ENCODE measurements around the gene BNC2. TPM values are rescaled to one million over a fixed set of nuclear protein-coding genes. Genes with fewer than 3 reads are reported as not detected.

The BNC2 gene
- total and polyA plus RNA-seq, 2 of the 13 experiments (the other 11 are each of a cell fraction or from before 2014, with no cell fraction given): not detected

- TF ChIP-seq ZNF451 (CRISPR knock-in tag; IDR thresholded peaks at IDR 0.05): no peak
- no peak for TF ChIP-seq FOXP1 (IDR thresholded peaks at IDR 0.05)
- TF ChIP-seq FOXP1 (CRISPR knock-in tag; IDR thresholded peaks at IDR 0.05): no peak
- TF ChIP-seq TBX2 (CRISPR knock-in tag; IDR thresholded peaks at IDR 0.05; ENCODE audit: borderline replicate concordance): no peak
- no peak for TF ChIP-seq IKZF5 (CRISPR knock-in tag; IDR thresholded peaks at IDR 0.05)
- TF ChIP-seq RFXAP (CRISPR knock-in tag; IDR thresholded peaks at IDR 0.05; ENCODE audit: borderline replicate concordance): no peak
These were observed 126.1 kb downstream of the BNC2 start (continued) for GRCh38 chr9:16744394-16744793.

- Histone ChIP-seq H3K27ac (ENCODE audit: extremely low read length, insufficient read depth, low read length) (no peak overlapping the region), H3K9me3 (ENCODE audit: low read length) (no peaks in the 10 kb centered on the region), H3K4me3 (replicated peaks in 1 of 3; ENCODE audit: insufficient read depth in 1 of 3, low read depth in 2 of 3, low read length in 3 of 3) (no peak overlapping the region), H4K20me1 (ENCODE audit: insufficient read depth, low read length) (no peaks in the 10 kb centered on the region), H3K36me3 (replicated peaks in 1 of 2; ENCODE audit: control insufficient read depth in 1 of 2, insufficient read depth in 2 of 2, low read length in 2 of 2) (no peaks in the 10 kb centered on the region), H3K4me1 (ENCODE audit: insufficient read depth, low read length) (no peaks in the 10 kb centered on the region), H3K4me2 (ENCODE audit: low read depth, low read length) (no peak overlapping the region), H3K27me3 (ENCODE audit: control insufficient read depth in 1 of 2, insufficient read depth in 2 of 2, low read length in 2 of 2) (no peaks in the 10 kb centered on the region), H3K9ac (ENCODE audit: insufficient read depth, low read depth, low read length) (no peak overlapping the region), H3K79me2 (ENCODE audit: insufficient read depth, low read length) (no peaks in the 10 kb centered on the region), H2AFZ (ENCODE audit: low read length) (no peak overlapping the region)
- no peak for DNase-seq (ENCODE audit: low spot score)
- TF ChIP-seq BHLHE40 (IDR thresholded peaks at IDR 0.05; ENCODE audit: low read length): no peak
- no peak for TF ChIP-seq SNRNP70 (IDR thresholded peaks at IDR 0.05; ENCODE audit: low read depth, low read length)
- no peak for TF ChIP-seq HNRNPL (IDR thresholded peaks at IDR 0.05; ENCODE audit: low read depth, low read length)
- TF ChIP-seq BCL6 (CRISPR knock-in tag; IDR thresholded peaks at IDR 0.05): no peak
- TF ChIP-seq ZFY (CRISPR knock-in tag; IDR thresholded peaks at IDR 0.05): no peak
- no peak for TF ChIP-seq ZKSCAN1 (IDR thresholded peaks at IDR 0.05; ENCODE audit: low read length)
- ChIA-PET POLR2A (no interaction called here), CTCF (ENCODE audit: low intra/inter-chr PET ratio, low total read pairs) (no interaction called here)
- intact Hi-C loops (cut with micrococcal nuclease; ENCODE audit: unreplicated experiment): no loop called here
- no peak for ATAC-seq
- FAIRE-seq: no peak
- in situ Hi-C loops (cut with HindIII; ENCODE audit: extremely low pct_ligation_motif_present, low pct_unique_long_range_greater_than_20kb): no loop called here
- 0% methylated on average over 4 of the region's 4 CpGs for WGBS (ENCODE audit: low lambda C conversion rate)
- no TSS peak for BruUV-seq (replicated peaks)
These were observed 127.1 kb downstream of the BNC2 start for GRCh38 chr9:16743375-16743774.
